Stimulated activated CD8-positive, alpha-beta memory T cell treated with anti-CD3 and anti-CD28 coated beads, Interleukin-12 subunit alpha, Interleukin-12 subunit beta, amount 100 ng/mL, for 1 hour (primary cell): ENCODE data around the gene FTO.

Experiments
- DNase-seq: peaks from one replicate; pipeline ENCODE4 v3.0.0-alpha.2; 2020; ENCODE audit warnings: low read depth

Gene FTO

DNA sequence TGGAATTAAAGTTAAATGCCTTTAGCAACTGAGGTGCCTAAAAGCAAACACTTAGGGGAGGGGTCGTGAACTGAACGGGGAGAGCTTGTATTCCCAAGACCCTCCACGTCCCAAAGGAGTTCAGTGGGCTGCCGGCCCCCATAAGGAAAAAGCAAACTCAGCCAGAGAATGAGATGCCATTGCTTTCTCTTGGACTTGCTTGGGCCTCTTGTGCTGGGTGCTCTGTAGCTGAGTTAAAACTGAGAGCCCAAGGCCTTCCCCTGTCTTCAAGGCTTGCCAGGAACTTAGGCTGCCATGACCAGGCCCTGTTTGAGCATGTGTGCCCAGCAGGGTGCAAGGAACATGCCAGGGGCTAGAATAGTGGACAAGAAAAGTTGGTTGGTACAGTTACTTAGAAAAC, 382.8 kb downstream of the FTO start:
- no peak for DNase-seq

DNA sequence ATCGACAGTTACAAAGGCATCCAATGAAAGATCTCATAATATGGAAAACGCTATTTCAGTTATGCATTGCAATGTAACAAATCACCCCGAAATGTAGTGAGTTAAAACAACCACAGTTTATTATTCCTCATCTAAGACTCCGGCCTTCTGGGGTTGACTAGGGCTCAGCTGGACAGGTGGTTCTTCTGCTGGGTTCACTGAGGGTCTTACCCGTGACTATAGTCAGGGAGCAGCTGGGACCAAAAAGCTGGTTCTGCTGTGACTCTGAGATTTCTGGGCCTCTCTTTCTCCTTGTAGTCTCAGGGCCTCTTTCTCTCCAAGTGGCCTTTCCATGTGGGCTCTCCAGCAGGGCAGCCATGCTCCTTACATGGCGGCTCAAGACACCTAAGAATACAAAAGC, 386.6 kb downstream of the FTO start:
- DNase-seq, result no peak

DNA sequence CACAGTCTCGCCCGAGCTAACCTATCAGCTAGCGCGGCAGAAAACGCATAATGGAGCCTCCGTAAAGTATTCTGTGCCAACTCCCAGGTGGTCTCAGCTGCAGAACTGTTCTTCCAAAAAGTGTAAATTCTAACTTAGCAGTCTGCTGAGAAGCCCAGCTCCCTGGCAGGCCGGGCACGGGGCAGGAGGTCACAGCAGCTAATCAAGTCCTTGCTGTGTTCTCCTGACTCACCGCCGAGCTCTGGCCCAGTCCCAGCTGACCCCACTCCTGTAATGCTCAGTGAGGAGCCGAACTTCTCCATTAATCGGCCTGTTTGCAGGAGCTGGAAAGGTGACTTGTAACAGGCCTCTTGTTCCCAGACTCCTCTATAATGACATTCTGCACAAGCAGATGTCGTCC, 389.3 kb downstream of the FTO start:
- no peak for DNase-seq

DNA sequence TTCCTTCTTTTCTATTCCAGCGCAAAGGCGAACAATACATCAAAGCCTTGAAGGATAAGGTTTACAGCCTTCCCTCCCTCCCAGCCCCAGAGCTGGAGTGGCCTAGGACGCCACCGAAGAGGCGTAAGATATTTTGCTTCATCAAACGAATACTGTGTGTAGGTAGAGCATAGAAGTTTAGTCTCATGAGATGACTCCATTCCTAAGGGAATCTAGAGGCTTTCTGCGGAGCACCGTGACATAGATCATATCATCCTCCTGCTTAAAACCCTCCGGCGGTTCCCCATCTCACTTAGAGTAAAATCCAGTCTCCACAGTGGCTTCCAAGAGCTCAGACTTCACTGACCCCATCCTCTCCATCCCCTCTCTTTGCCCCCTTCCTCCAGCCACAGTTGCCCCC, 390.7 kb downstream of the FTO start:
- no peak for DNase-seq

DNA sequence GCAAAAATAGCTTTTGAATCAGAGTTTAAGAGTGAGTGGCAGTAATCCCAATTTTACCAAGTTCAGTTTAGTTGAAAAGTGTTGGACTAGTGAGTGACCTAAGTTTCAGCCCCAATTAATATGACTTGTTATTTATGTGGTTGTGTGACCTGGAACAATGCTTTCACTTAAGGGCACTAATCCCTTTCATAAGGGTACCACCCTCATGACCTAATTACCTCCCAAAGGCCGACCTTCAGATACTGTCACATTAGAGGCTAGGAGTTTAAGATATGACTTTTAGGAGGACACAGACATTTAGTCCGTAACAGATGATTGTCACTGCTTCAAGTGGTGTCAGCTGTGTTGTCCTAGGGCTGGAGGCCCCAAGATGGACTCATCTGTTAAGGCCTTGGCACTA, 392.7 kb downstream of the FTO start:
- DNase-seq, result no peak

DNA sequence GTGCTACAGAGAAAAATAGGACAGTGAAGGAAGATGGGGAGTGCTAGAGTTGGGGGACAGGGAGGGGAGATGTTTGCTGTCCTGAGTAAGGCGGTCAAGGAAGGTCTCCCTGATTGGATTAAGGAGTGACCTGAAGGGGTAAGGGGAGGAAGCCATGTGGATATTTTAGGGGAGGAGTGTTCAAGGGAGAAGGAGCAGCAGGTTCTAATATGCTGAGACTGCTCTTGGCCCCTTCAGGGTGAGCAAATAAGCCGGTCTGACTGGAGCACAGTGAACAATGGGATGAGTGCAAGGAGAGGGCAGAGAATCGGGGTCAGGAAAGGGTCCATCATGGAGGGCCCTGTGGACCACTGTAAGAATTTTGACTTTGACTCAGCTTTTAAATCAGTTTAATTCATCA, 393.8 kb downstream of the FTO start:
- no peak for DNase-seq

DNA sequence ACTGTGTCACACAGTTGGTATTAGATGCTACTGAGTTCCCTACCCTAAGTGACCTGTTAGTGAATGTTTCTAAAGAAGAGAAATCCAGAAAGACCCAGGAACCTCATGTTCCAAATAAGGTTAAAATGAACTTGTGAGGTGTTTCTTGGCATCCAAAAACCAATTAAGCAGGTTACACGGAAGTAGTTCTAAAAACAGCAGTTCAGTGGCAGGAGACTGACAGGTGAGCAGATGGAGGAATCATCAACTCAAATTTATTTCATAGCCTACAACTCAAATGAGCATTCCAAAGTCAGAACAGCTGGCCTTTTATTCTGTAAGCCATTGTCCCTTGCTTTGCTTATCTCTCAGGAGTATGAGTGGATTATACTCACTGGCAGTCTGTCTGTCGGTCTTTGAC, 394.3 kb downstream of the FTO start:
- no peak for DNase-seq

DNA sequence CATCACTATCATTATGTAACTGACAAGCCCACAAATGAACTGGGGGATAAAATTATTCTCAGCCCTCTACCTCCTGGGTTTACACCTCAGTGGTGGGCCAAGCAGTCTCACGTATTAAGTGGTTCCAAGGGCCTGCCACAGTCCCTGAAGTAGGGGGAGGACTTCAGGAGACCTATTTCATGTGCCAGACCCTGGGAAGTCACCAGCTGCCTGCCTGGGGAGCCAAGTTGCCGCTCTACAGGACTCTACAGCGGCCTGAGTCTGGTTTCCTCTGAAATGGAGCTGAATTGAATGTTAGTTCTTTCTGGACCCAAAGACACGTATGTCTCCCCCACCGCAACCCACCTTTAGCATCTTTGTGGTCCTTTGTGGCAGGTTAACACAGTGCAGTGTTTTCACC, 395.7 kb downstream of the FTO start:
- DNase-seq, result no peak

DNA sequence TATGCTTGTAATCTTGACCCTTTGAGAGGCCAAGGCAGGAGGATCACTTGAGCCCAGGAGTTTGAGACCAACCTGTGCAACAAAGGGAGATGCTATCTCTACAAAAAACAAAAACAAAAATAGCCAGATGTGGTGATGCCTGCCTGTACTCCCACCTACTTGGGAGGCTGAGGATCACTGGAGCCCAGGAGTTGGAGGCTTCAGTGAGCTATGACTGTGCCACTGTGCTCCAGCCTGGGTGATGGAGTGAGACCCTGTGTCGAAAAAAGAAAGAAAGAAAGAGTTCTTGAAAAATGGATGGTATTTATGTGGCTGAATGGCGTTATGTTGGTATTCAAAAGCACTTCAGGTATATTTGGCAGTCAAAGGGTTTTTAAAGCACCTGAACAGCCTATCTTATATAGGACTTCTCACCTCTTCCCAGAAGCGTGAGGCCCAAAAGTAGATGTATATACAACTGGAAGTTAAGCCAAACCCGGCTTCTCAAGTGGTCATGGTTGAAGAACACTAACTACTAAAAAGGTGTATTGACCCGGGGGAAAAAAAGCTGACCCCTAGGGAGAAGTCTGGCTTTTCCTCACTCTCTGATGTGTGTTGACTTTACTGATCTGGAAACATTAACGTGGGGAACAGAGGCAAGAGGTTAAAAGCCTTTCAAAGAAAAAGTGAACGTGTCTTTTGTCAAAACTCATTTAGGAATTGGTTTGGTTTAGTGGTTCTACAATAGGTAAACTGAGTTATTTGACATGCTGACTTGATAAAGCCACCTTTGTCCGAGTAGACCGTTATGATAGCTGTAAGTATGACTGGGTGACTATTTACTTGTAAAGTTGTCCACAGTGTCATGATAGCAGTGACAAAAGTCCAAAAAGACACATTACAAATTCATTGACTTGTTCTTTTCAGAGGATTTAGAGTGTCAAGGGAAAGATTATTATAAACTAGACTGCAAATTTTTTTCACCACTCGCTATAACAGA, 399.2 kb downstream of the FTO start:
- no peak for DNase-seq

DNA sequence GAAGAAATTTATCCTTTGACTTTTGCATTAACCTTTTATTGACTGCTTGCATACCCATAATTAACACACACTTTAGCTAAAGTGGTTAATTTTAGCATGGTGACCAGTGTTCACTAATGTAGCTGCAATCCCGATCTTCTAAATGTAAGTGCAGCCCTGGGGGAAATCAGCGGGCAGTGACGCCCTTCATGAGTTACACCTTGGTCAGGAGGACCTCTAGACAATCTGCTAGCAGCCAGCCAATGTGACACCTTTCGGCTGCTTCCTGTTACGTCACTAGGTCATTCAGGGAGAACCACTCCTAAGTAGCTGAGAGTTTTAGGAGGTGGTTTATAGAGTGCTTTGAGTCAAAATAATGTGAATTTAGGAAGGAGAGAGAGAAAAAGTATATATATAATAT, 402.1 kb downstream of the FTO start:
- no peak for DNase-seq

DNA sequence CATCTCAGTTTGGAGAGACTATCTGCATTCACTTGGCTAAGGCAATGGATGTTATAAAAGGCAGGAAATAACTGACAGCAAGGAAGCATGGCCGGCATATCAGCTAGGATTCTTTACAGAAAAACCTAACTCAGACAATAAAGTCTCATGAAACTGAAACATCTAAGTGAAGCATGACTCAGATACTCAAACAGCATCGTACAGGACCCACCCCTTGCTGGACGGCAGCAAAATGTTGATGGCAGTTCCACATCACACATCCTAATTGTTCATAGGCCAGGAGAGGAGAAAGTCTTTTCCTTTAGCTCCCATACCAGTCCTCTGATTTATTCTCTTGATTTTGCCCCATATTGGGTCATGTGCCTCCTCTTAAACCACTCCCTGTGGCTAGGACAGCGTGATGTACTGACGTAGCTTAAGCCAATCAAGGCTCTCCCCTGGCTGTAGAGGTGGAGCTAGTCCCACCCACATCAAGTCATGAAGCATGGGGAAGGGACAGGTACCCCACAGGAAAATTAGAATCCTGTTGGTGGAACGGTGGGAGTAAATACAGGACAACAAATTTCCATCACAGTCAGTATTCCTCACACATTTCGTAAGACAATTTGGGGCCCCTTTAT, 403.7 kb downstream of the FTO start:
- no peak for DNase-seq

DNA sequence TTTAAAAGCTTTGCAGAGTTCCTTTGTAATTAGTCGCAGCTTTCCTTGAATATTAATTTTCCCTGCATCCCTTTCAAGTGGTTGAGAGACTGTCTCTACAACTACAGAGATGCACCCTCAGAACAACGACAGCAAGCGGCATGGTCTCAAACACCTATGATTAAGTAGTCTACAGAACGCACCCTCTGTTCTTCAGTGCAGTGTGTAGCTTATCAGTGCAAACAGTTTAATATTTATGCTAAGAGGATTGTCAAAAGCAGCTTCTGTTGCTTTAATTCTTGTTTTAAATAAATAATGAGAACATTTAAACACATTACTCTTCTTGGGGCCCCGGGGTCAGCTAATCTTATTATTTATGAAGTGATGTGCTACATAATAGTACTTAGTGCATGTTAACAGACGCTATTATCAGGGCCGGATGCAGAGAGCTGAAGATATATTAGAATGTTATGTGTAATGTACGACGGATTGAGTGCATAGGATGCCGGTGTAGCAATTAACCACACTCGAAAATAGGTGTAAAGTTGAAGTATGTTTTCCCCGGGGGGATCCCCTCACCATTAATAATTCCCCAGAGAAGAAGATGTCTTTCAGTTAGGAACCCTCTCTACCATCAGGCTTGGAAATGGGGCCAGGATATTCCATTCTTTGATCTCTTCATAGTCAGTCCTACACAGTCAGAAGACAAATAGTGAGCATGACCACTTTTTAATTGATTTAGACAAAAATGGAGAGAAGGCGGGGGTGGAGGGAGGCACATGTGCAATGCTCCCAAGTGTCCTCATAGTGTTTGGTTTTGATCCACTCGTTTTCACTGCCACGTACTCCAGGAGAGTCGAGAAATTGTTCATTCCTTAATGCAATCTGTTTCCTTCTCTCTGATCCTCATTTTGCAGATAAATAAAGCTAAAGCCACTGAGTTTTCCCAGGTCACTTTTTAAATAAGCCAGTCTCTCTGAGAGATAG, 406.3 kb downstream of the FTO start:
- DNase-seq, result no peak

DNA sequence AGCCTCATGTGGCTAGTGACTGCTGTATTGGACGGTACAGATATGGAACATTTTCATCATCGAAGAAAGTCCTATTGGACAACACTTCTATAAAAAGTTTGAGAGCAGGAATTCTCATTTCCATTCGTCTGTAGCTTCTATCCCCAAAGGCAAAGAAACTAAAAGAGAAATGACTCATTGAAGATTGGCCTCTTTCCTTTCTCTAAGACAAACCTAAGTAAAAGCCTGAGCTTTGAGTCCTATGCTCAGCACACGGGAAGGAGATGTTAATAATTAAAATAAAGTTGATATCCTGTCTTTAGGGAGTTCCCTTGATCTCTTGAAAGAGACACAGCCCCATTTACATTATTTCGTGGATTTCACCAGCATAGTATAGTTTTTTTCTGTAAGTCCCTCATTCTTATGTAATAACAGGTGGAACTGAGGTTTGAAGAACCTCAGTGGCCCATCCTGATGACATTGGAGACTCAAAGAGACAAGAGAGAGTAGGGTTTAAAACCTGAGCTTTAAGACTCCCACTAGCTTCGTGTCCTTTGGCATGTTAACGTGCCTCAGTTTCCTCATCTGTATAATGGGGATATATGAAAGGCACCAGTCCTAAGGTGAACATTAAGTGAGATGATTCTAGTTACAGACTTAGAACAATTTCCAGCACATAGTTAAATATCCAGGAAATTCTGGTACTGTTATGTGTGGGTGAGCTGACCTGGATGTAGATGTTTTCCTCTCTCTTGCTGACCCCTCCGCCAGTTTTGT, 408.7 kb downstream of the FTO start:
- no peak for DNase-seq

DNA sequence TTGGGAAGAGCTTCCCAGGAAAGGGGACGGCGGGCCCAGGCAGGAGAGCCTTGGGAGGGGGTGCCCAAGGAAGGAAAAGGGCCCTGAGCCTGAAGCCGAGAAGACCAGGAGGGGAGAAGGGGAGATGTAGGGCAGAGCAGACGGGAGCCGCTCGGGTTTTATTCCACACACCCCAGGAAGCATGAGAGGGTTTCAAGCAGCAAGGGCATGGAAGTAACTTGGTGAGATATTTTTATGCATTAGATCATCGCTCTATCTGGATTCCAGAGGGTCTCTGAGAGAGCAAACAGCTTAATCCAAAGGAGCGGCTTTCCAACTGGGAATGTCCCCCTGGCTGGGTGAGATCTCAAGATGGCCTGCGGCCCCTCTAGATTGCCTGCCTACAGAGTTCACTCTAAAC, 411.6 kb downstream of the FTO start:
- no peak for DNase-seq

DNA sequence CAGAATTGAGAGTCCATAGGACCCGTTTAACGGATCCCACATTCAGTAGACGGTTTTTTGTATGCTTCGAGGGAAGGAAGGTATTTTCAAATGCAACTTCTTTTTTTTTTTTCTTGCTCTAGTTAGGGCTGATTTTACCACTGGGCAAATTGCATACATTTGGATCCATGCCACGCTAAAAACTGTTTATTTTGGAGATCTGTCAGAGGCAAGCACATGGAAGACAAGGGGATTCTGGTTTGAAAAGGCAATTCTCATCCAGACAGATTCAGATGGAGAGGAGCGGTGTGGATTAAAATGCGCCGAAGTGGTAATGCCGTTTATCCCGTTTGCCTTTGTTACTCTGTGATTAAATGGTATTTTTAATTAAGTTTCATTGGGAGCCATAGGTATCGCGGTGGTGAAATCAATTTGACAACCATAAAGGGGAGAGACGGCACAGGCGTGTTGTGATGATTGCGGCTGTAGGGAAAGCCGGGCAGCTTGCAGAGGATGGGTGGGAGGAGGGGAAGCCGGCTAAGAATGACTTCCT, 412.2 kb downstream of the FTO start:
- no peak for DNase-seq

DNA sequence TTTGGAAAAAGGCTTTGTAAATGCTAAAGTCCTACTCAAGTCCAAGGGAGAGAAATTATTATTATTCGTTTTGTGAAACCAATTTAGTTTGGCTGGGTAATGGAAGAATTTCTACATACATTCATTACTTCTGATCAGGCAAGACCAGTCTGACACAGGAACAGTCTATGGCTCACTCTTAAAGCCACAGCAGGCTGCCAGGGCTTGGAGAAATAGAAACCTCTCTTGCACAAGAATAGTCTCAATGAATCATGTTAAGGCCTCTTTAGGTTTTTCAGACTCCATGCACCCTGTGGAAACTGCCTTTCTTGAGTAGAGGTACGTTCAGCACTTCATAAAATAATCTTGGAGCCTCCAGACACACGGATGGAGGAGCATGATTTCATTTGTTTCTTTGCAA, 414.9 kb downstream of the FTO start:
- no peak for DNase-seq

DNA sequence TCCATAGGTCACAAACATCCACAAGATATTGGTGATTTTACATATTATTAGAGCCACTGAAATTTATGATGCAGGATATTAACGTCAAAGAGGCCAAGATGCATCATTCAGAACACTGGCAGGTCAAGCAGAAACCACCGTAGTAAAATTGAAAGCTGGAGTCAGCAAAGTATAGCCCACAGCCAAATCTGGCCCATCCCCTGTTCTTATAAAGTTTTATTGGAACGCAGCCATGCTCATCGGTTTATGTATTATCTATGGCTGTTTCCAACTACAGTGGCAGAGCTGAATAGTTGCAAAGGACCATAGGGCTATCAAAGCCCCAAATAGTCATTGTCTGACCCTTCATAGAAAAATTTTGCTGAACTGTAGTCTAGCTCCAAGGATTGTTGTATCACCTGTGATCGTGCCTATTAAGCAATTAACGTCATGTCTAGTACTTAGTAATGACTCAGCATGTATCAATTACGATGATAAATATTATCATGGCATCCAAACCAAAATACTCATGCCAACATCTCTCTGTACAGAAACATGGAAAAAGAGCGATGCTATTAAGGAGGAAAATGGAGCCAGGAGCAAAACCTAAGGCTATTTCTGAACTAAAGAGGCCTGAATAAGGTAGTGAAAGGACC, 417.0 kb downstream of the FTO start:
- no peak for DNase-seq

DNA sequence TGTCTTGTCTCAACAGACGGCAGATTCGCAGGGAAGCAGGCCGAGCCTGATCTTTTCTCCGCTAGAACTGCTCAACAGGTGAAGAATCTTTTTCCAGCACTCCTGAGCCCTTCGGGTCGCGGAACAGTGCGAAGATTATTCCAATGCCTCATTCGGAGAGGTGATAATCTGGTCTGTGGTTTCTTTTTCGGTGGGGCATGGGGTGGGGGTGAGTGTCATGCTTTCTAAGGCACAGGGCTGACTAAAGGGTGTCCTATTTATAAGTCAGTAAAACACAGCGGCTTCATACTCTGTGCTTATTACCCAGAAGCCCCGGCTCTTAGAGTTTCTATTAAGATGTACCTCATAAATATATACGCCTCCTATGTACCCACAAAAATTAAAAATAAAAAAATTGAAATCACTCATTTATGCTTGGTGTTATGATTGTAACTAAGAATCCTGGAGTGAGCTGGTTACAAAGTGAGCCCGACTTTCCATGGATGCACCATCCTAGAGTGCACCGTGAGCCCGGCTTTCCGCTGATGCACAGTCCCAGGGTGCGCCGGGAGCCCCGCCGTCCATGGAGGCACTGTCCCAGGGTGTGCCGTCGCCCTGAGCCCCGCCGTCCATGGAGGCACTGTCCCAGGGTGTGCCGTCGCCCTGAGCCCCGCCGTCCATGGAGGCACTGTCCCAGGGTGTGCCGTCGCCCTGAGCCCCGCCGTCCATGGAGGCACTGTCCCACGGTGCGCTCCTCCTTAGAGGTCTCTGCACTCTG, 417.8 kb downstream of the FTO start:
- DNase-seq, result no peak

DNA sequence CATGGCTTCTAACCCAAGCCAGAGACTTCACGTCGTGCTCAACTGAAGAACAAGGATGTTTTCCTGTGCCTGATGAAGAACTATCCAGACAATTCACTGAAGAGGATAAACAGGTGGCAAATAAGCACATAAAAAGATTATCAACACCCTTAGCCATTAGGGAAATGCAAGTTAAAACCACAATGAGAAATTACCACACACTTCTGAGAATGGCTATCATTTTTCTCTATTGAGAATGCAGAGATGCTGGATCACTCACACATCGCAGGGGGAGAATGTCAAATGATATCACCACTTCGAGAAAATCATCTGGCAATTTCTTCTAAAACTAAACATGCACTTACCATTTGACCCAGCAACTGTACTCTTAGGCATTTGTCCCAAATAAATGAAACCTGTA, 419.8 kb downstream of the FTO start:
- no peak for DNase-seq
